ENCODE results near the gene KCNC3. TPM values are rescaled to one million over a fixed set of nuclear protein-coding genes. Genes with fewer than 3 reads are reported as not detected.
A peak's percentile ranks its signal among the peaks of the same experiment; 100 is the strongest.
"Not testable (repeated sequence)": the region's sequence is repeated elsewhere in the genome, so short reads cannot be mapped to it uniquely, and the experiment has no call there.

KCNC3 gene
- total RNA-seq, 1 experiment from 2014 or later: 5.3 TPM

GRCh38 chr19:50331221-50331993 lies 2.2 kb upstream of the KCNC3 start:
- peaks cover 69% of the 10 kb centered on the region for H3K4me1 Mint-ChIP-seq (ENCODE audit: low read depth, unreplicated experiment)
- BruUV-seq (replicated peaks): no TSS peak
- DNase-seq: no peak
- CTCF ChIA-PET: no interaction called here
- no peak for TF ChIP-seq CTCF (IDR thresholded peaks at IDR 0.05; ENCODE audit: unreplicated experiment)
- peaks cover 66% of the 10 kb centered on the region for H3K27me3 Mint-ChIP-seq (ENCODE audit: unreplicated experiment)
- peaks cover 75% of the 10 kb centered on the region for H3K36me3 Mint-ChIP-seq (ENCODE audit: insufficient read depth, unreplicated experiment)
- peaks cover 5% of the 10 kb centered on the region for H3K9me3 Mint-ChIP-seq (ENCODE audit: low read depth, unreplicated experiment)
- H3K4me3 Mint-ChIP-seq (ENCODE audit: low read depth, unreplicated experiment): peak overlapping the region; percentile 60
- intact Hi-C loops (cut with micrococcal nuclease; ENCODE audit: unreplicated experiment): no loop called here
- H3K27ac Mint-ChIP-seq (ENCODE audit: unreplicated experiment): peak overlapping the region; percentile 51

GRCh38 chr19:50330365-50331078 lies 1.3 kb upstream of the KCNC3 start:
- BruUV-seq (replicated peaks): no TSS peak
- CTCF ChIA-PET: no interaction called here
- TF ChIP-seq CTCF (IDR thresholded peaks at IDR 0.05; ENCODE audit: unreplicated experiment): no peak
- Mint-ChIP-seq H3K4me1 (ENCODE audit: low read depth, unreplicated experiment) (peaks cover 67% of the 10 kb centered on the region), H3K36me3 (ENCODE audit: insufficient read depth, unreplicated experiment) (peaks cover 73% of the 10 kb centered on the region), H3K27ac (ENCODE audit: unreplicated experiment) (peak overlapping the region; percentile 51), H3K27me3 (ENCODE audit: unreplicated experiment) (peaks cover 70% of the 10 kb centered on the region), H3K4me3 (ENCODE audit: low read depth, unreplicated experiment) (peak overlapping the region; percentile 60), H3K9me3 (ENCODE audit: low read depth, unreplicated experiment) (peaks cover 5% of the 10 kb centered on the region)
- peak; percentile 87 for DNase-seq
- intact Hi-C loops (cut with micrococcal nuclease; ENCODE audit: unreplicated experiment): no loop called here

- DNase-seq; H3K9me3 Mint-ChIP-seq (ENCODE audit: low read depth, unreplicated experiment); intact Hi-C loops (cut with micrococcal nuclease; ENCODE audit: unreplicated experiment); BruUV-seq (replicated peaks); CTCF ChIA-PET: not testable (repeated sequence)
- Mint-ChIP-seq H3K4me3 (ENCODE audit: low read depth, unreplicated experiment) (peak overlapping the region; percentile 60), H3K27ac (ENCODE audit: unreplicated experiment) (peak overlapping the region; percentile 37), H3K27me3 (ENCODE audit: unreplicated experiment) (peaks cover 70% of the 10 kb centered on the region), H3K4me1 (ENCODE audit: low read depth, unreplicated experiment) (peaks cover 61% of the 10 kb centered on the region), H3K36me3 (ENCODE audit: insufficient read depth, unreplicated experiment) (peaks cover 69% of the 10 kb centered on the region)
These were observed 733 bp upstream of the KCNC3 start for GRCh38 chr19:50329926-50330294.

GRCh38 chr19:50328873-50329145 lies 368 bp downstream of the KCNC3 start:
- peak overlapping the region; percentile 60 for H3K4me3 Mint-ChIP-seq (ENCODE audit: low read depth, unreplicated experiment)

More at GRCh38 chr19:50328873-50329145, 368 bp downstream of the KCNC3 start:
- no peak for TF ChIP-seq CTCF (IDR thresholded peaks at IDR 0.05; ENCODE audit: unreplicated experiment)
- Mint-ChIP-seq H3K27me3 (ENCODE audit: unreplicated experiment) (peaks cover 70% of the 10 kb centered on the region), H3K36me3 (ENCODE audit: insufficient read depth, unreplicated experiment) (peaks cover 60% of the 10 kb centered on the region), H3K27ac (ENCODE audit: unreplicated experiment) (peak overlapping the region; percentile 37), H3K9me3 (ENCODE audit: low read depth, unreplicated experiment) (peaks cover 5% of the 10 kb centered on the region), H3K4me1 (ENCODE audit: low read depth, unreplicated experiment) (peaks cover 59% of the 10 kb centered on the region)
- intact Hi-C loops (cut with micrococcal nuclease; ENCODE audit: unreplicated experiment): no loop called here
- BruUV-seq (replicated peaks): no TSS peak
- CTCF ChIA-PET: interaction anchor here (0.5 to 1.2 kb wide), 16 partner anchors 10 to 1201 kb away, joined by 3 to 9 read pairs (median 4); no protein-coding TSS in a partner anchor
- no peak for DNase-seq
